ENCODE results near the gene UNC45A. TPM values are rescaled to one million over a fixed set of nuclear protein-coding genes. Genes with fewer than 3 reads are reported as not detected.

The UNC45A gene
- total and polyA plus RNA-seq, 2 of the 8 experiments (the other 6 are each of a cell fraction or from before 2014, with no cell fraction given) = 74.1 to 84.2 TPM

GRCh38 chr15:90989040-90989768 is 54.1 kb downstream of the UNC45A start (continued):
- TF ChIP-seq CTCF (IDR thresholded peaks at IDR 0.05; ENCODE audit: control extremely low read depth in 1 of 3, insufficient read depth in 1 of 3, low read depth in 1 of 3, low read length in 3 of 3) = no peak
- TF ChIP-seq POU5F1 (IDR thresholded peaks at IDR 0.05; ENCODE audit: low read depth, low read length) = no peak
- no peak for TF ChIP-seq CHD1 (IDR thresholded peaks at IDR 0.05; ENCODE audit: low read depth, low read length)
- no peak for TF ChIP-seq GTF2F1 (IDR thresholded peaks at IDR 0.05; ENCODE audit: borderline replicate concordance, low read depth, low read length)
- TF ChIP-seq CEBPB (IDR thresholded peaks at IDR 0.05; ENCODE audit: low read depth, low read length) = no peak
